Activated CD8-positive, alpha-beta memory T cell treated with anti-CD3 and anti-CD28 coated beads for 36 hours (primary cell): ENCODE data around the gene TAF5L. TPM values are rescaled to one million over a fixed set of nuclear protein-coding genes. Genes with fewer than 3 reads are reported as not detected.

Experiments
- CTCF ChIA-PET: fragments of 350-600 bp; sonication (Branson Sonifier 250); formaldehyde crosslinking; loops from one replicate; lab custom pipeline; 2021; ENCODE audit warnings: antibody characterized with exemption; lab: Charles Lee
- POLR2A ChIA-PET: fragments of 350-600 bp; sonication (Branson Sonifier 250); formaldehyde crosslinking; loops from one replicate; lab custom pipeline; 2021; ENCODE audit warnings: antibody characterized with exemption; lab: Charles Lee
- total RNA-seq, 2 experiments: library from RNA; stranded (reverse); gene quantifications; one replicate each; pipeline ENCODE4 v1.2.3, GENCODE V29; 2021

The TAF5L gene
- 10 to 100 TPM; 29.5 to 31.1 TPM for total RNA-seq

DNA sequence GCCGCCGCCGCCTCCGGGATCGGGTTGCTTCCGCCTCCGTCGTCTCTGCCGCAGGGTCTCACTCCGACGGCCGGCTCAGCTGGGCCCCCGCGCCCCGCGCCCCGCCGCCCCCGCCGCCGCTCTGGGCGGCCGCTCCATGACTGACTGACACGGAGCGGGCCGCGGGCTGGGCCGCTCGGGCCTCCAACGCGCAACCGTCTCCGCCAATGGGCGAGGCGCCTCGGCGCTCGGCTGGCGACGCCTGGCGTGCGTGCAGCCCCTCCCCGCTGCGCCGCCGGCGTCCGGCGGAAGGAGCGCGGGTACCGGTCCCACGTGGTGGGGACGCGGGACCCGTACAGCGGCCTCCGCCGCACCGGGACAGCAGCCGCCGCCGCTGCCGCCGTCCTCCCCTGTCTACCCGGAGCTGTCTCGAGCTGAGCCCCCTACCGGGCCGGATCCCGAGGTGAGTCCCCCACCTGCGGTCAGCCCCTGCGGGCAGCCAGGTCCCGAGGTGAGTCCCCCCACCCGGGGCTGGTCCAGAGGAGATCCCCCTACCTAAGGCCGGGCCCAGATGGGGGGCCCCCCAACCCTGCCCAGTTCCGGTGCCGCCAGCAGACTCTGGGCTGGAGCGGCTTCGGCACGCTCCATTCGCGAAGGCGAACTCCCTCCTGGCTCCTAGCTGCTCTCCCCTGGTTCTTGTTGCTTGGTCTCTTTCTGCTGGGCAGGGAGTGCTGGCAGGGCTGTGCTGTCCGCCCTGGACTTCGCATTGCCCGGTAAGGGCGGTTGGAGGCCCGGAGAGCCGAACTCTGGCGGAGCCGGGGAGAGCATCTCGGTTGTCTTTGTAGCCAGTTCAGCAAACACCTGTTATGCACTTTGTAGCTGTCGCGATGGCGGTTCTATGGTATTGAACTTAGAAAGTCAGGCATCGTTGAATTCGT lies at the start of gene TAF5L, which contains the start of gene URB2:
Gene TAF5L, minus strand, starts transcription at position 208 of the 917 bp plus-strand sequence. CDS start 11,640 bp downstream, outside the sequence.
Gene URB2, plus strand, starts transcription at position 333 of the 917 bp plus-strand sequence. CDS start 1,387 bp downstream, outside the sequence.
- CTCF ChIA-PET, result interaction anchor here (1.5 to 1.7 kb wide), 2 partner anchors 67 to 68 kb away, joined by 3 to 8 read pairs; partner anchors contain the start of gene ABCB10
- POLR2A ChIA-PET, result interaction anchor here (0.5 to 1.4 kb wide), 2 partner anchors 68 to 313 kb away, joined by 3 to 11 read pairs; partner anchors contain the start of gene ABCB10

DNA sequence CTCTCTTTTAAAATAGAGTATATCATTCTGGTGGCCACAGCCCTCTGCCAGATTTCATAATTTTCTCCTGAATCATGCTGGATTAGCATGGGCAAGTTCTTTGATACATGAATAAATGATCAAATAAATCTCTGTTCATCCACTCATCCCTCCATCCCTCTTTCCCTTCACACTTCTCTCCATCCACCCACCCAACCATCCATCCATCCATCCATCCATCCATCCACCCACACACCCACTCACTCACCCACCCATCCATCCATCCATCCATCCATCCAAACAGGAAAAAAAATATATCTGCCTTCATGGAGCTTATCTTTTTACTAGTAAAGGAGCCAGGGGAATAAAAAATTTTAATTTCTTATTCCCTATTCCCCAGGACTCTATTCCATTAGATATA lies 49.5 kb upstream of the TAF5L start:
- POLR2A ChIA-PET, result interaction anchor here (0.5 kb wide), 1 partner anchor 11 kb away, joined by 3 read pairs; no protein-coding TSS in a partner anchor
- CTCF ChIA-PET, result no interaction called here

- ChIA-PET CTCF (no interaction called here), POLR2A (no interaction called here)
These were observed 48.1 kb upstream of the TAF5L start for GRCh38 chr1:229674042-229674441.

- CTCF ChIA-PET, result interaction anchor here (1.2 kb wide), 1 partner anchor 11 kb away, joined by 3 read pairs; no protein-coding TSS in a partner anchor
- POLR2A ChIA-PET, result no interaction called here
These were observed 46.3 kb upstream of the TAF5L start for GRCh38 chr1:229672246-229672645.

DNA sequence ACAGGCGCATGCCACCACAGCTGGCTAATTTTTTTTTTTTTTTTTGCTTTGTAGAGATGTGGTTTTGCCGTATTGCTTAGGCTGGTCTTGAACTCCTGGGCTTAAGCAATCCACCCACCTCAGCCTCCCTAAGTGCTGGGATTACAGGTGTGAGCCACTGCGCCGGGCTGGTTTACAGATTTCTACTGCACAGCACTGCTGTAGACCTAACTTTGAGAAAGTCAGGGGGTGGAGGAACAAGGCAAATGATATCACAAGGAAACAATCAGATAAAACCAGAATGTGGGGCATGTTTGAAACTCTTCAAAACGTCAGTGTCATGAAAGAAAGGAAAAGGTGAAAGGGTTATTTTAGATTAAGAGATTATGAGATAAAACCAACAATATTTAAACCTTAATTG lies 45.4 kb upstream of the TAF5L start:
- ChIA-PET CTCF (interaction anchor here (0.8 kb wide), 1 partner anchor 638 kb away, joined by 3 read pairs; no protein-coding TSS in a partner anchor), POLR2A (no interaction called here)

- CTCF ChIA-PET, result no interaction called here
- POLR2A ChIA-PET, result no interaction called here
These were observed 43.4 kb upstream of the TAF5L start for GRCh38 chr1:229669333-229669732.

- POLR2A ChIA-PET, result no interaction called here
- CTCF ChIA-PET, result no interaction called here
These were observed 40.7 kb upstream of the TAF5L start for GRCh38 chr1:229666585-229666984.

DNA sequence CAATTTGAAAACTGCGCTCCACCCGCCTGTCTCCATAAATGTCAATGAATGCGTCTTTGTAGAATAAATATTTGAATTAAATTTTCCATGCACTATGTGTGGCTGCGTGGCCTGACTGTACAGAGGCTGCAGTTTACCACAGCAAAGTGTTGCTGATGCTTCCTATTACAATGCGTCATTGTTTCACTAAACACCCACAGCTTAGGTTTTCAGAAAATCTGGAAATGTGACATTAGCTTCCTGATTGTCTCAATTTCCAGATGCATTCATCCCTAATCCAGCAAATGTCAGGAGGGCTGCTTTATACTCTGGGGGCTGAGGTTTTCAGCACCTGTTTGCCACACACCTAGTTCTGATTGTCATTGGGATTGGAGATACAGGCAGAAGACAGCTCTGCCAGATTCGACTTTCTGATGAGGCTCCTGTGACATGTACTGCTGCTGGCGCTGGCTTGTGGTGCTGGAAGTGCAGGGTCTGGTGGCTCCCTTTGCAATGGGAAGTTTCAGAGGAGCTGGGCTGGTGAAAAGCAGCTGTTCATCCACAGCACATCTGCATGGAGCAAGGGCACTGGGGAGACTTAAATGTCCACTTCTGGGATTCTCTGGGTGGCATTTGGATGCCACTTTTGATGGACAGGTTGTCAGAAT lies 40.1 kb upstream of the TAF5L start:
- ChIA-PET CTCF (no interaction called here), POLR2A (no interaction called here)

- CTCF ChIA-PET, result no interaction called here
- POLR2A ChIA-PET, result no interaction called here
These were observed 38.3 kb upstream of the TAF5L start for GRCh38 chr1:229664133-229664689.

DNA sequence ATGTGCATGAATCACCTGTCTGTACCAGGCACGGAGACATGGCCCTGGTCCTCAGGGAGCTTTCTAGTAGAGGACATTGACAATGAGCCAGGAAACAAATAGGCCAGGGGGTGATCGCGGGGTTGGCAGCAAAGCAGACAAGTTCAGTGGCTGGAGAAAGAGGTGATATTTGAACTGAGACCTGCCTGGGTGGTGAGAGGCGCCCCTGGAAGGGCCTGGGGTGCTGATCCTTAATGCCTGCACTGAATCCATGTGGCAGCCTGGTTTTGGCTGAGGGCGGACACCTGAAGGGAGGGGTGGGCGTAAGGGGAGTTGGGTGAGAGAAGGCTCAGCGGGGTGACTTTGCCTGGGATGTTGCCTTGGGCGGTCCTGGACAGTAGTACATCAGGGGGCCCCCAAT lies 36.0 kb upstream of the TAF5L start:
- CTCF ChIA-PET, result interaction anchor here (1.0 to 1.1 kb wide), 3 partner anchors 11 to 506 kb away, joined by 3 to 5 read pairs (median 3); no protein-coding TSS in a partner anchor
- POLR2A ChIA-PET, result no interaction called here

DNA sequence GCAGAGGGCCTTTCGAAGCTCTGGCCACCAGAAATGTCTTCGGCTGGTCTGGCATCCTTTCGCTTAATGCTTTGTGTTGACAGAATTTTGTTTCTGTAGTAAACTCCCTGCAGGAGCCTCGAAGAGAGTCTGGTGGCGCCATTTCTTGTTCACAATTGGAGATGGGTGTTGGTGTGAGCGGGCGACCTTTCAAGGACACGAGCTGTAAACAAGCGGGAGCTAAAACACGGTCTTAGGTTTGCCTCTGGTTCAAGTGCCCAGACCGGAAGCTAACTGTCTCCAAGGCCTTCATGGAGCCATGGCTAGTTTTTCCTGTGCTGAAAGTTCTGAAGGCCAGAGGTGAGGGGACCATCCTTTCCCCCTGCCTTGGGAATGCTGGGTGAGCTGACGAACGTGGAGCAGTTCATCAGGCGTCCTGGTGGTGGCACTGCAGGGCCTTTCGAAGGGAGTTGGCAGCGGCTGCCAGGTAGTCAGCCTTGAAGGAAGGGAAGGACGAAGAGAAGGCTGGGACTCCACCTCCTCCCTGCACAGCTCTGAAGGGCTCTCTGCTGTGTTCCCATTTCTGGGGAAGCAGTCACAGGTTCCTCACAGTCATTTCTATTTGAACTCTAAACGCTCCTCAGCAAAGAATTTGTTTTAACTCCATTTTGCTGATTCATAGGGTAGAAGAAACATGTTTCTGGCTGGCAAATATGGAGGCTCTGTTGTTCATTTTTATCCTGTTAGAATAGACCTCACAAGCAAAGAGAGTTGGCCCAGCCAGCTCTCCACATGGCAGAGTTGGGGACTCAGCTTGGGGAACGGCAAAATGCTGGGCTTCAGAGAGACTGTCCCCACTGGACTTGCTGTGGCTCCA lies 35.3 kb upstream of the TAF5L start:
- ChIA-PET POLR2A (no interaction called here), CTCF (interaction anchor here (0.7 to 1.1 kb wide), 6 partner anchors 12 to 560 kb away, joined by 3 to 5 read pairs (median 3); no protein-coding TSS in a partner anchor)

- CTCF ChIA-PET, result no interaction called here
These were observed 32.3 kb upstream of the TAF5L start for GRCh38 chr1:229657993-229658755.

DNA sequence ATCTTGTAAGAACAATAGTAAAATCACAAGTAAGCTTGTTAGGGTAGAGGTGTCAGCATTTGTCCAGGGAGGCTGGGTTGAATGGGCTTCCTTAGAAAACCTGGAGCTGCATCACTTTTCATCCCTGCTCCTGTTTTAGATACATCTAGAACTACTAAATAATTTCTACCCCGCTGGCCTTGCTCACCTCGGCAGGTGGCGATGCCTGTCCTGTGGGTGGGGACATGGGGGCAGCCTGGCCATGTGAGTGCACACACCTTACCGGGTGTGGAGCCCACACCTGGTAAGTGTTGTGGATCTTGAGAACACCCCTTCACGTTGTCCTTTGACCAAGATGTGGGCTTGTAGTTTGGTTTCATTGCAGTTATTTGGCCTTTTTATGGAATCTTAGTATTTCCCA lies 29.9 kb upstream of the TAF5L start:
- ChIA-PET POLR2A (no interaction called here), CTCF (no interaction called here)

More at GRCh38 chr1:229657993-229658755, 32.3 kb upstream of the TAF5L start:
- POLR2A ChIA-PET, result no interaction called here

GRCh38 chr1:229653420-229653819 lies 27.5 kb upstream of the TAF5L start:
- ChIA-PET POLR2A (no interaction called here), CTCF (no interaction called here)

DNA sequence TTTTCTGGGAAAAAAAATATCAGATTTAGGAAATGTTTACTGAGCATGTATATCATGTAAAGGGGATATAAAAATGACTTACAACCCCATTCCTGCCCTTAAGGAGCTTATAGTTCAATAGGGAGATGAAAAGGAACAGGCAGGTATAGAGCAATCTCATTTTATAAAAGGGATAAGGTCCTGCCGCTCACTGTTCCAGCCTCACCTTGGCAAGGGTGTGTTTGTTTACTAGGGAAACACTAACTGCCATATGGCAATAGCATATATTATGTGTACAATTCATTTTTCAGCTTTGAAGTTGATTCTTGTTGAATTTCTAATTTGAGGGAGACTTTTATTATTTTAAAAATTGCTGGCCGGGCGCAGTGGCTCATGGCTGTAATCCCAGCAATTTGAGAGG lies 25.6 kb upstream of the TAF5L start:
- ChIA-PET POLR2A (interaction anchor here (0.6 kb wide), 1 partner anchor 73 kb away, joined by 3 read pairs; no protein-coding TSS in a partner anchor), CTCF (no interaction called here)

GRCh38 chr1:229650045-229650444 lies 24.1 kb upstream of the TAF5L start:
- CTCF ChIA-PET, result no interaction called here
- POLR2A ChIA-PET, result no interaction called here

GRCh38 chr1:229648406-229648805 lies 22.5 kb upstream of the TAF5L start:
- POLR2A ChIA-PET, result no interaction called here
- CTCF ChIA-PET, result interaction anchor here (1.5 kb wide), 1 partner anchor 13 kb away, joined by 3 read pairs; no protein-coding TSS in a partner anchor
